ENCODE results near the gene SRGAP2. TPM values are rescaled to one million over a fixed set of nuclear protein-coding genes. Genes with fewer than 3 reads are reported as not detected.
"Not testable (repeated sequence)": the region's sequence is repeated elsewhere in the genome, so short reads cannot be mapped to it uniquely, and the experiment has no call there.

Gene SRGAP2
- total RNA-seq, 1 donor from 2014 or later = 88.4 TPM

DNA sequence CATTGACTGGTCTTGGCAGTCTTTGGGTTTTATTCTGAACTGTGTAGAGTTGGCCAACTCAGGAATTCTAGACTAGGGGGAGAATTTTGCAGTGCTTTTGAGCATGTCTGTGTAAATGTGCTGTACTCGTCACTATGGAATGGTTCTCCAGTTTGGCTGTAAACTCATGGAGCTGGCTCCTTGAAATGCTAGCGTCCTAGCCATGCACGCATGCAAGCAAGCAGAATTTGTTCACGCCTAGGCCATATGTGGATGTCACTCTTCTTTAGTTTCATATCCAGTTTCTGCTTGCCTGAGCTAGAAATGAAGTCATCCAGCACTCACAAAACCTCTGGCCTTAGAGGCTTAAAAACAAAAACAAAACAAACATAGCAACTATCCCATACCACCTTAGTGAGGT lies 36.9 kb downstream of the SRGAP2 start:
- H3K27me3 ChIP-seq; H3K27me3 Mint-ChIP-seq (ENCODE audit: insufficient read depth, low read depth); H3K27ac Mint-ChIP-seq; H2AFZ ChIP-seq (replicated peaks); H3K4me3 ChIP-seq; H3K4me1 Mint-ChIP-seq; H3K36me3 ChIP-seq; H3K9ac ChIP-seq; H3K9me3 ChIP-seq (ENCODE audit: low read depth); DNase-seq (ENCODE audit: low spot score); H3K4me3 Mint-ChIP-seq; H3K4me1 ChIP-seq; H4K20me1 ChIP-seq (ENCODE audit: low read depth); H3K27ac ChIP-seq; H3K79me2 ChIP-seq (ENCODE audit: low read depth); H3K4me2 ChIP-seq; H3K9me3 Mint-ChIP-seq; H3F3A ChIP-seq (ENCODE audit: low read depth); H3K36me3 Mint-ChIP-seq: not testable (repeated sequence)

DNA sequence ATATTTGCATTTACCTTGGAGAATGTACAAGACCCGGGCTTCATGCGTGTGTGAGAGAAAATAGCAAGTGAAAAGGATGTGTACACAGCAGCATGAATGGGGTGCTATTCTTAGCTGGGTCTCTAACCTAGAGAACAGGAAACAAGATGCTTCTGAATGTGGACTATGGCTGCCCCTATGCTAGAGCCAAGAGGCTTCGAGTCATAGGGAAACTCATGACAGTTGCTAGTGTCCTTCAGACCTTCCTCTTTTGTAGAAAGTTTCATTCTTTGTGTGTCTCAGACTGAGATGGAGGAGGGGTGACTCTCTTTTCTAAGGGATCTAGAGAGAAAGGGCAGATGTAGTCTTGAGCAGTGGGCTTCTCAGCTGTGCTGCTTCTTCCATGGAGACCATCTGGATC lies 40.0 kb downstream of the SRGAP2 start:
- H3F3A ChIP-seq (ENCODE audit: low read depth); H3K4me3 Mint-ChIP-seq; H4K20me1 ChIP-seq (ENCODE audit: low read depth); H3K27ac ChIP-seq; H3K4me2 ChIP-seq; H3K36me3 ChIP-seq; H3K4me1 Mint-ChIP-seq; H3K27ac Mint-ChIP-seq; H3K9me3 Mint-ChIP-seq; DNase-seq (ENCODE audit: low spot score); H3K27me3 ChIP-seq; H3K4me3 ChIP-seq; H2AFZ ChIP-seq (replicated peaks); H3K79me2 ChIP-seq (ENCODE audit: low read depth); H3K36me3 Mint-ChIP-seq; H3K9ac ChIP-seq; H3K27me3 Mint-ChIP-seq (ENCODE audit: insufficient read depth, low read depth); H3K4me1 ChIP-seq; H3K9me3 ChIP-seq (ENCODE audit: low read depth): not testable (repeated sequence)

DNA sequence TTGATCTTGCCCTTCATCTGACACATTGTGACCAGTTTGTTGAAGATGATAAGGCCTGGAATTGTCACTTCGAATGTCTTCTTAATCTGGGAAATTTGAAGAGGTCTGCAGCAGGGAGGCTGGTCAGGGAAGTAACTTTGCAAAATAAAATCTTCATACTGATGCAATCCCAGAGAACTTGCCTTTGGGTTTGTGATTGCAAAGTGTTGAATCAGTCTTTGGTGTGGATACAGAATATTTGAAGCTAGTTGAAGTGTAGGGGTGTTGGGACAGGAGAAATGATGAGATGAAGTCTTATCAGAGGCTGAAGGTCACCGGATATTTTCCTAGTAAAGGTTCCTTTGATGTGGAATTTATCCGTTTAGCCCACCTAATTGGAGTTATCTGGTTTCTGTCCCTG lies 42.1 kb downstream of the SRGAP2 start:
- not testable (repeated sequence) for H3K4me3 ChIP-seq; H3K9ac ChIP-seq; DNase-seq (ENCODE audit: low spot score); H3K4me3 Mint-ChIP-seq; H3F3A ChIP-seq (ENCODE audit: low read depth); H3K79me2 ChIP-seq (ENCODE audit: low read depth); H3K36me3 ChIP-seq; H3K27ac Mint-ChIP-seq; H2AFZ ChIP-seq (replicated peaks); H3K4me2 ChIP-seq; H3K27ac ChIP-seq; H3K36me3 Mint-ChIP-seq; H3K4me1 Mint-ChIP-seq; H3K9me3 Mint-ChIP-seq; H3K27me3 ChIP-seq; H4K20me1 ChIP-seq (ENCODE audit: low read depth); H3K27me3 Mint-ChIP-seq (ENCODE audit: insufficient read depth, low read depth); H3K9me3 ChIP-seq (ENCODE audit: low read depth); H3K4me1 ChIP-seq

DNA sequence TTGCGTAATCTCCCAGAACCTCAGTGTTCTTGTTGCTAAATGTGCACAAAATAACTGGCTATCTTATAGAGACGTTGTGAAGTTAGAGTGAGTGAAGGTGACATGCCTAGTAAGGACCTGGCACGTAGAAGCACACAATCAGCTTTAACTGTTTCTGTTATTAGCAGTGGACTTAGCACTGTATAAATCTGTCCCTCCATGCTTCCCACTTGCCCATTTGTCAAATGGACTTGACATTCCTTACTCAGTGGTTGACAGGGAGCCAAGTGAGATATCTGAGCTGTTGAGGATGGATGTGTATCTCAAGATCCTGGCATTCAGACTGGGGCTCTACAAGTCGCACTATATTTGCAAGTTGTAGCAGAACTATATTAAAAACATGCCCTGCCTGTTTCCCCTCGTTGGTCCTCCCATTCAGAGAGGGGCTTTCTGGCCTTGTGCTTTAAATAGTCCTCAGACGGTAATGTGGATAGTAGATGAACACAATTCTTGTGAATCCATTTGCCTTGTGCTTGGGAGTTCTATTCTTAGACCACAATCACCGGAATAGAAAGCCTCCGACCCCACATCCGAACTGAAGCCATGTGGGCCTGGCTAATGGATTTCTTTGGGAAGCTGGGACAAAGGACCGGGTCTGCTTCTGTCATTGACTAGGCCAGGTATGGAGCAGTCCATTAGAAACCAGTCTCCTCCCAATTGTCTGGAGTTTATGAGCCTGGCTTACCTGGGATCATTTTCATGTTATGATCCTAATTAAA lies 43.0 kb downstream of the SRGAP2 start:
- H3K36me3 Mint-ChIP-seq; H3K27ac ChIP-seq; H3K9ac ChIP-seq; H4K20me1 ChIP-seq (ENCODE audit: low read depth); H3F3A ChIP-seq (ENCODE audit: low read depth); DNase-seq (ENCODE audit: low spot score); H3K27me3 Mint-ChIP-seq (ENCODE audit: insufficient read depth, low read depth); H3K4me1 Mint-ChIP-seq; H3K9me3 ChIP-seq (ENCODE audit: low read depth); H3K27me3 ChIP-seq; H3K4me3 Mint-ChIP-seq; H3K4me2 ChIP-seq; H3K4me3 ChIP-seq; H3K36me3 ChIP-seq; H2AFZ ChIP-seq (replicated peaks); H3K79me2 ChIP-seq (ENCODE audit: low read depth); H3K27ac Mint-ChIP-seq; H3K4me1 ChIP-seq; H3K9me3 Mint-ChIP-seq: not testable (repeated sequence)

DNA sequence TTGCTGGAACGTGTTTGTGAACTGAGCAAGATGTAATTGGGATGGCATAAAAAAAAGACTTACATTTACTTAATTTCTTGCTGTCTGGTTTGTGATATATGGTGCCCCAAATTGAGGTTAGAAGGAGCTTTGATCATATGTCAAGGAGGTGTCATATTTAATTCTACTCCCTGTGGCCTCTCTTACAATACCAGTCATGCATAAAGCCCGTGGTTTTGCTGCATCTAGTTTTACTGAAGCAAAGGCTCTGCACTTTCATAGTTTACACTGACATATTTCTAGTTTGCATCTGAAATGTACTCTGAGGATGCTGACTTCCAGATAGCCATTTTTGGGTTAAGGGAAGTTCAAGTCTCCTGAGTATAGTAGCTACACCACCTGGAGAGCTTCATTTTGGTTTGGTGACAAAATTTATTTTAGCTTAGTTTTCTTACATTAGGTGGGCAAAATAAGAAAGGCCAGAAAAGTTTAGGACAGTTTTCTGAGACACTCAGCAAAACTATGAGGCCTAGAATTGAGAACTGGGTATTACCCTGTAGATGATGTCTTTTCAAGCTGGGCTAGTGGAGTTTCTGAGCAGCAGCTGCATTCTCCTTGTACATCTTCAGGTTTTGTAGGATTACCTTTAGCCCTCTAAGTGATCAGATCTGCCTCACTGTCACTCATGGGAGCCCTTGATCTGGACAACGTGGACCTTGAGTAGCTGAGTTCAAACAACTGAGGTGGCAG lies 47.8 kb downstream of the SRGAP2 start:
- H3K4me1 ChIP-seq; H3F3A ChIP-seq (ENCODE audit: low read depth); H3K36me3 Mint-ChIP-seq; H3K4me1 Mint-ChIP-seq; H3K9ac ChIP-seq; H2AFZ ChIP-seq (replicated peaks); DNase-seq (ENCODE audit: low spot score); H3K9me3 ChIP-seq (ENCODE audit: low read depth); H3K4me2 ChIP-seq; H3K27ac ChIP-seq; H4K20me1 ChIP-seq (ENCODE audit: low read depth); H3K27ac Mint-ChIP-seq; H3K36me3 ChIP-seq; H3K27me3 ChIP-seq; H3K4me3 Mint-ChIP-seq; H3K4me3 ChIP-seq; H3K9me3 Mint-ChIP-seq; H3K79me2 ChIP-seq (ENCODE audit: low read depth); H3K27me3 Mint-ChIP-seq (ENCODE audit: insufficient read depth, low read depth): not testable (repeated sequence)

DNA sequence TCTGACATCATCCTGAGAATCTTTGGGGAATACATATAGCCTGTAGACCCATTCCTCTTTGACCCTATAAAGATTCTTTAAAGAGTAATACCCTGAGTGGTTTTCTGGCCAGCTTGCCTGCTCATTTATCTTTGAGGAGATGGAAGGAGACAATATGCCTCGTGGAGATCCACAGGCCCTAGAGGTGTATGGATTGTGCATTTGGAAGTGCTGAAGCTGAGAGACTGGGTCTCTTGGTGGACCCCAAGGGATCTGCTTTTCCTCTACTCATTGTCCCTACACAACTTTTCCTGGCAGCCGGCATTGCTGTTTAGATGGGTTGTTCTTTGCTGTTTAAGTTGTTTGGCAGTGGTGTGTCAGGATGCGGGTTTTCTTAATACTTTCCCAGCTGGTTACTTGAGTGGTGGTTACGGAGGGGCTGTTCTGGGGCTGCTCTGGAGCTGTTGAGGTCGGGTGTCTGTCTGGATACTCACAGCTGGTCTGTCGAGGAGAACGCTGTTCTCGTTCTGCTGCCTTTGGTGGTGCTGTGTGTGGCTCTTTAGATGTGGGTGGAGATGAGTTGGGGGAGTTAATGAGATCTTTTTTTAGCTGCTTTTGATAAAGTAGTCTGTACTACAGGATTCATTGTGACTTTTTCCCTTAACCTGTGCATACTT lies 49.5 kb downstream of the SRGAP2 start:
- H3K27ac Mint-ChIP-seq; H3K4me1 ChIP-seq; H2AFZ ChIP-seq (replicated peaks); H4K20me1 ChIP-seq (ENCODE audit: low read depth); H3K4me3 Mint-ChIP-seq; H3K4me3 ChIP-seq; H3K9ac ChIP-seq; H3F3A ChIP-seq (ENCODE audit: low read depth); H3K9me3 ChIP-seq (ENCODE audit: low read depth); H3K9me3 Mint-ChIP-seq; H3K36me3 Mint-ChIP-seq; H3K79me2 ChIP-seq (ENCODE audit: low read depth); H3K27me3 ChIP-seq; DNase-seq (ENCODE audit: low spot score); H3K36me3 ChIP-seq; H3K4me2 ChIP-seq; H3K4me1 Mint-ChIP-seq; H3K27me3 Mint-ChIP-seq (ENCODE audit: insufficient read depth, low read depth); H3K27ac ChIP-seq: not testable (repeated sequence)

Other genes with a start within 250 kb of the SRGAP2 start
- gene RAB7B, start 200.1 kb upstream of the SRGAP2 start, total RNA-seq (ENCODE audit: low replicate concordance) = 0.22 TPM in 1 of 2 replicates, not detected in the other
- not detected in 2 replicates for gene CTSE, start 179.6 kb upstream of the SRGAP2 start, total RNA-seq (ENCODE audit: low replicate concordance)
- not detected in 2 replicates for gene RHEX, start 150.4 kb upstream of the SRGAP2 start, total RNA-seq (ENCODE audit: low replicate concordance)
- not detected in 2 replicates for gene AVPR1B, start 86.2 kb upstream of the SRGAP2 start, total RNA-seq (ENCODE audit: low replicate concordance)
- 24.6 and 36.2 TPM in 2 replicates for gene FAM72A, start 702 bp upstream of the SRGAP2 start, total RNA-seq (ENCODE audit: low replicate concordance)

Data from neural progenitor cell (in vitro differentiated cells).